BE2C (cell line): ENCODE results near the gene PAGE4. TPM values are rescaled to one million over a fixed set of nuclear protein-coding genes. Genes with fewer than 3 reads are reported as not detected.

ENCODE experiments used
- DNase-seq: peaks from one replicate; pipeline ENCODE4 v3.0.0-alpha.2; 2020
- H3K27me3 ChIP-seq: fragments of 250-450 bp; sonication (Bioruptor Pico); 2 replicates; pipeline ENCODE4 v1.5.1; 2020; ENCODE audit warnings: mild to moderate bottlenecking
- H3K36me3 ChIP-seq: fragments of 250-450 bp; sonication (Bioruptor Pico); 2 replicates; pipeline ENCODE4 v1.5.1; 2020; ENCODE audit warnings: mild to moderate bottlenecking
- H3K4me1 ChIP-seq: fragments of 250-450 bp; sonication (Bioruptor Pico); 2 replicates; pipeline ENCODE4 v1.5.1; 2020
- H3K4me3 ChIP-seq: 2 replicates; pipeline ENCODE4 v1.5.1; 2011; ENCODE audit warnings: low read depth, low read length
- H3K9me3 ChIP-seq: fragments of 250-450 bp; sonication (Bioruptor Pico); 2 replicates; pipeline ENCODE4 v1.5.1; 2020
- polyA plus RNA-seq: library from polyadenylated mRNA; unstranded; fragments of >200 nt; gene quantifications from one replicate; pipeline ENCODE4 v1.2.1, GENCODE V29; 2012; ENCODE audit warnings: low read depth, missing spikeins; ENCODE audit not compliant: insufficient read length, insufficient read depth
- TF ChIP-seq, protein P1 (sequence below): IDR thresholded peaks from 2 replicates; pipeline ENCODE4 v1.5.1; 2012; ENCODE audit warnings: mild to moderate bottlenecking, low read depth, low read length

The PAGE4 gene
- polyA plus RNA-seq, result not detected

- Histone ChIP-seq H3K4me3 (no peak within 1 kb of the TSS), H3K9me3 (no peaks in the 10 kb centered on the region), H3K4me1 (no peaks in the 10 kb centered on the region), H3K27me3 (peaks cover under 1% of the 10 kb centered on the region; the same call in 1 of the 2 replicates), H3K36me3 (no peaks in the 10 kb centered on the region)
- DNase-seq, result peak; percentile 17
- TF ChIP-seq, protein P1, sequence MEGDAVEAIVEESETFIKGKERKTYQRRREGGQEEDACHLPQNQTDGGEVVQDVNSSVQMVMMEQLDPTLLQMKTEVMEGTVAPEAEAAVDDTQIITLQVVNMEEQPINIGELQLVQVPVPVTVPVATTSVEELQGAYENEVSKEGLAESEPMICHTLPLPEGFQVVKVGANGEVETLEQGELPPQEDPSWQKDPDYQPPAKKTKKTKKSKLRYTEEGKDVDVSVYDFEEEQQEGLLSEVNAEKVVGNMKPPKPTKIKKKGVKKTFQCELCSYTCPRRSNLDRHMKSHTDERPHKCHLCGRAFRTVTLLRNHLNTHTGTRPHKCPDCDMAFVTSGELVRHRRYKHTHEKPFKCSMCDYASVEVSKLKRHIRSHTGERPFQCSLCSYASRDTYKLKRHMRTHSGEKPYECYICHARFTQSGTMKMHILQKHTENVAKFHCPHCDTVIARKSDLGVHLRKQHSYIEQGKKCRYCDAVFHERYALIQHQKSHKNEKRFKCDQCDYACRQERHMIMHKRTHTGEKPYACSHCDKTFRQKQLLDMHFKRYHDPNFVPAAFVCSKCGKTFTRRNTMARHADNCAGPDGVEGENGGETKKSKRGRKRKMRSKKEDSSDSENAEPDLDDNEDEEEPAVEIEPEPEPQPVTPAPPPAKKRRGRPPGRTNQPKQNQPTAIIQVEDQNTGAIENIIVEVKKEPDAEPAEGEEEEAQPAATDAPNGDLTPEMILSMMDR, result no peak
These were observed at the start of gene PAGE4 for GRCh38 chrX:49829016-49829415. PAGE4 (plus strand) TSS chrX:49829303; CDS start chrX:49830429, 1,126 bp downstream.

GRCh38 chrX:49784747-49785280 lies 44.3 kb upstream of the PAGE4 start:
- H3K27me3 ChIP-seq, result no peaks in the 10 kb centered on the region
- H3K4me3 ChIP-seq, result no peak overlapping the region
- no peaks in the 10 kb centered on the region for H3K4me1 ChIP-seq
- H3K9me3 ChIP-seq, result no peaks in the 10 kb centered on the region
- DNase-seq, result no peak
- no peaks in the 10 kb centered on the region for H3K36me3 ChIP-seq
- TF ChIP-seq, protein P1, result no peak

DNA sequence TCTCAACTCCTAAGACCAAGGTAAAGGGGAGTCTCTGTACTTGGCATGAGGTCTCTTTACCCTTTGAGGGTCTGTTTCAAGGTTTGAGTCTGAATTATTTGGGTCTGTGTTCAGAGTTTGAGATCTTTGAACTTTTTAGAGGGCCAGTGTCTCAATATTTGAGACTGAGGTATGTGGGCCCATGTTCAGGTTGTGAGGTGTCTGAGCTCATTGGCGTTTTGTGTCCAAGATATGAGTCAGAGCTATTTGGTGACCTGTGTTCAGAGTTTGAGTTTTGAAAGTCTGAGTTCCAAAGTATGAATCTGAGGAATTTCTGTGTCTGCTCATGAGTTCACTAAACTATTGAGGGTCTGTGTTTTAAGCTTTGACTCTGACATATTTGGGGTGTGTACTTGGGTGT lies 36.7 kb upstream of the PAGE4 start:
- H3K4me1 ChIP-seq, result no peaks in the 10 kb centered on the region
- no peaks in the 10 kb centered on the region for H3K36me3 ChIP-seq
- no peak for DNase-seq
- H3K27me3 ChIP-seq, result no peaks in the 10 kb centered on the region
- H3K4me3 ChIP-seq, result no peak overlapping the region
- H3K9me3 ChIP-seq, result no peaks in the 10 kb centered on the region
- TF ChIP-seq, protein P1, result no peak

- TF ChIP-seq, protein P1, result no peak
These were observed 35.4 kb upstream of the PAGE4 start for GRCh38 chrX:49793686-49794085.

GRCh38 chrX:49799828-49800227 lies 29.3 kb upstream of the PAGE4 start:
- Histone ChIP-seq H3K36me3 (no peaks in the 10 kb centered on the region), H3K9me3 (no peaks in the 10 kb centered on the region), H3K4me3 (no peak overlapping the region), H3K4me1 (no peaks in the 10 kb centered on the region), H3K27me3 (no peaks in the 10 kb centered on the region)
- TF ChIP-seq, protein P1, result no peak
- no peak for DNase-seq

More at GRCh38 chrX:49793686-49794085, 35.4 kb upstream of the PAGE4 start:
- no peak for DNase-seq
- Histone ChIP-seq H3K9me3 (no peaks in the 10 kb centered on the region), H3K4me3 (no peak overlapping the region), H3K27me3 (no peaks in the 10 kb centered on the region), H3K4me1 (no peaks in the 10 kb centered on the region), H3K36me3 (no peaks in the 10 kb centered on the region)

DNA sequence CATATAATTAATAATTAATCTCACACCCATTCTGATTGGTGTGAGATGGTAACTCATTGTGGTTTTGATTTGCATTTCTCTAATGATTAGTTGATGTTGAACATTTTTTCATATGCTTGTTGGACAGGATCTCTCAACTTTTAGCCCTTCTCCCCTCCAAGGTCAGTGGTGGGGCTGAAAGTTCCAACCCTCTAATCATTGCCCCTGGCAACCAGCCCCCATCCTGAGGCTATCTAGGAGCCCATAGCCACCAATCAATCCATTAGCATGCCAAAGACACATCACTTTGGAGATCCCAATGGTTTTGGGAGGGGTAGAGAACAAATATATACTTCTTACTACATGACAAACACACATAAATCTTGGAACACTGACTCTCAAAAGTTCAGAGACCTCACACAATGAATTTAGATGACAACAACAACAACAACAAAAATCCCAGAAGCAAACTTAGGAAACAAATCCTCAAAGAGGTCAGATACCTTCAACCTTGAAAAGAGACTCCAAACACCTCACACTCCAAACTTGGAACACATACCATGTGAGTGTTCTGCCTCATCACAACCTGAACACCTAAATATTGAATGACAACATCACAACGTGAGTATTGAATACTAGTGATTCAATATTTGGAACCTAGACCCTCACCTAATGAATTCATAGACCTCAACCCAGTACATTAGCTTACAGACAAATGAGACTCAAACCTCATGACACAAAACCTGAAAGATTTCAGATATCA lies 19.0 kb upstream of the PAGE4 start:
- H3K4me1 ChIP-seq, result no peaks in the 10 kb centered on the region
- H3K27me3 ChIP-seq, result no peaks in the 10 kb centered on the region
- H3K9me3 ChIP-seq, result no peaks in the 10 kb centered on the region
- no peaks in the 10 kb centered on the region for H3K36me3 ChIP-seq
- no peak for DNase-seq
- no peak overlapping the region for H3K4me3 ChIP-seq
- TF ChIP-seq, protein P1, result no peak
